GM19238 (cell line): ENCODE results near the gene ANO6.
"Not testable (repeated sequence)": the region's sequence is repeated elsewhere in the genome, so short reads cannot be mapped to it uniquely, and the experiment has no call there.

Experiments
- DNase-seq: peaks from one replicate; pipeline ENCODE4 v3.0.0; 2011; ENCODE audit warnings: low spot score; ENCODE audit not compliant: insufficient read length

The ANO6 gene

GRCh38 chr12:45215419-45216229, at the start of gene ANO6:
Gene ANO6 (plus strand): TSS chr12:45216095. CDS start chr12:45216322, 227 bp downstream.
- DNase-seq = peak; percentile 58

- no peak for DNase-seq
Observed at GRCh38 chr12:45168976-45169375, 46.9 kb upstream of the ANO6 start.

DNA sequence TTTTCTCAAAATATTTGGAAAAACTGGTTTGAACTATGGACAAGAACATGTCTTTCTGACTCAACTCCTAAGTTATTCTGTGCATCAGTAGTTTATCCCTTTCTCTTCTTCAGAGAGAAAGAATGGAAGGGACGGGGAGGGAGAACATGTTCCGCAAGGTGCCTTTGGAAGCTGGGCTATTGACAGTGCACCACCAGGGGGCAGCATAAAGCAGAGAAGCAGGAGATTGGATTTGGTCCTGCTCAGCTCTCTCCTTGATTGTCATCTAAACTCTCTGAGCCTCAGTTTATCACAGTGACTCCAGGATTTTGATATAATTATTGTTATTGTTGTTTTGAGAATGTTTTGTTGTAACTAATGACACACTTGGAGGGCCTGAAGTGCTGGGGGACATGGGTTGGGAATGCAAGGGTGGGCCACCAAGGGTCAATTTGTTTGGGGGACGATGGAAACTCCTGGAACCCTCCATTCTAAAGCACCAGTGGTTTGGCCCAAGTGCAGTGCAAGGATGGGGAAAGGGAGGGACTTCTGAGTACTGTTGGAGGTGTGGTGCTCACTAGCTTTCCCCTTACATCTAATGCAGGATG, 45.3 kb upstream of the ANO6 start:
- DNase-seq = peak; percentile 57

- DNase-seq = not testable (repeated sequence)
Observed at GRCh38 chr12:45173293-45173692, 42.6 kb upstream of the ANO6 start.

DNA sequence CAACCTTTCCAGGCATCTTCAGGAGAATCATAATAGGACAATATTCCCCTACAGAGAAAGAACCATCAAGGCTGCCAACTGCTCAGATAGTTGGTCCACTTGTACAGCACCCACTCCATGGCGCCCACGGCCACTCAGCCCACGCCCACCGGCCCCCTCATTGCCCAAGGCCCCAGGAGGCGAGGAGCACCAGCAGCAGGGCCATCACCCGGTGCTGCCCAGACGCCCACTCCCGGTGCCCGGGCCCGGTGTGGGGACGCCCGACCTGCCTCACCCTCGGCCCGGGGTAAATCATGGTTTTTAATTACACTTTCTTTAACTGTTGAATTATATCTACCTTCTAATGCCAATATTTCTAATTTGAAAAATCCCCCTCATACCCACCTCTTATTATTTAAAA, 41.3 kb upstream of the ANO6 start:
- no peak for DNase-seq

DNA sequence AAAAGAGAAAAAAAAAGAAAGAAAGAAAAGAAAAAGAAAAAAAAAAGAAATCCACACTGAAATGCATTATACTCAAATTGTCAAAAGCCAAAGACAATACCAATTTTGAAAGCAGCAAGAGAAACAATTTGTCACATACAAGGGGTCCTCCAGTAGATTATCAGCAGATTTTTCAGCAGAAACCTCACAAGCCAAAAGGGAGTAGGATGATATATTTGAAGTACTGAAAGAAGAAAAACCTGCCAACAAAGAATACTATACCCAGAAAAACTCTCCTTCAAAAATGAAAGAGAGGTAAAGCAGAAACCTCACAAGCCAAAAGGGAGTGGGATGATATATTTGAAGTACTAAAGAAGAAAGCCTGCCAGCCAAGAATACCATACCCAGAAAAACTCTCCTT, 37.1 kb upstream of the ANO6 start:
- DNase-seq = no peak

GRCh38 chr12:45182511-45182910, 33.4 kb upstream of the ANO6 start:
- DNase-seq = no peak

DNA sequence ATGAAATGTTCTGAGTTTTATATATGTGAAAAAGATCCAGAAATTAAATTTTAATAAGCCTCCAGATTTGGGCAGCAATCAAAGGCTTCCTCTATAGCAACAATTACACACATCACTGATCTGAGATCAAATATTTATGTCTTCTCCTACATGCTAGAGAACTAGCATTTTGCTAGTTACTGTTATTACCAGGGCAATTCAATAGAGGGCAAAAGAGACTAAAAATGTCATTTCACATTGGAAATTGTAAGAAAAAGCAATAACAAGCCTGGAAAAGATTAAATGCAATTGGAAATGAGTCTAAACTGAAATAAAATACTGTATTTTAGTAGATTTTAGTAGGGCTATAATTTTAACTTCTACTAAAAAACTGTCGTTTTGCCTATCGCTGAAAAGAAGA, 32.6 kb upstream of the ANO6 start:
- DNase-seq = no peak

- no peak for DNase-seq
Observed at GRCh38 chr12:45184147-45184963, 31.5 kb upstream of the ANO6 start.

- DNase-seq = no peak
Observed at GRCh38 chr12:45186762-45187161, 29.1 kb upstream of the ANO6 start.

DNA sequence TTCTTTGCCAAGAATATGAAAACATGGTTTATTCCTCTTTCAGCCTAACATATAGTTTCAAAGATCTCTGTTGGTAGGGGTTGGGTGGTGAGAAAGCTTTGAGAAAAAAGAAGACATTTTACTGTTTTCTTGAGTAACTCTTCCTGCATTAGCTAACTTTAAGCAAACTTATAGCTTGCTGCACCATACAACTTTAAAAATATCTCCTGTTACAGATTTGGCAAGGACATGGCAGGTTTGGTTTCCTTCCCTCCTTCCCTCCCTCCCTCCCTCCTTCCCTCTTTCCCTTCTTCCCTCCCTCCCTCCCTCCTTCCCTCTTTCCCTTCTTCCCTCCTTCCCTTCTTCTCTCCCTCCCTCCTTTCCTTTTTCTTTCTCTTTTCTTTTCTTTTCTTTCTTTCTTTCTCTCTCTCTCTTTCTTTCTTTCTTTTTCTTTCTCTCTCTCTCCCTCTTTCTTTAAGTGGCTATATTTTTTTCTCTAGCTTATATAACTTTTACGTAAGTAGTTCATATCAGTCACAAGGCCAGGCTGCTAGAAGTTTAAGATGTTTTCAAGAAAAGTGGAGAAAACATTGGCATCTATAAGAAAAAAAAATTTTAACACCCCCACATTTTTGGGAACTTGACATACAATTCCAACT, 26.0 kb upstream of the ANO6 start:
- DNase-seq = no peak

DNA sequence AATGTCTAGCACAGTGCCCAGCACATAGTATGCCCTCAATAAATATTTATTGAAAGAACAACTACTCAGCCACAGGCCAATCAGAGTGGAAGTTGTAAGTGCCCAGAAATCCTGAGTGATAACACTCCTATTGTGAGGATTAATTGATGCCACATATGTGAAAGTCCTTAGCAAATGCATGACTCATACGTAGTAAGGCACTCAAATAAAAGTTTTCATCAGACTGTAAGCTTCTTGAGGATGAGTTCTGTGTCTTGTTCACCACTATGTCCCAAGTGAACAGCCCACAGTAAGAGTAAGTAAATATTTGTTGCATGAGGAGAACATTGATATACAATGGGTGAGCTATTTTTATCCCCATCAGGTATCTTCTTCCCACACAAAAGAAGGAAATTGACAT, 24.7 kb upstream of the ANO6 start:
- no peak for DNase-seq

- DNase-seq = no peak
Observed at GRCh38 chr12:45192707-45193106, 23.2 kb upstream of the ANO6 start.

- DNase-seq = no peak
Observed at GRCh38 chr12:45200491-45201043, 15.3 kb upstream of the ANO6 start.

DNA sequence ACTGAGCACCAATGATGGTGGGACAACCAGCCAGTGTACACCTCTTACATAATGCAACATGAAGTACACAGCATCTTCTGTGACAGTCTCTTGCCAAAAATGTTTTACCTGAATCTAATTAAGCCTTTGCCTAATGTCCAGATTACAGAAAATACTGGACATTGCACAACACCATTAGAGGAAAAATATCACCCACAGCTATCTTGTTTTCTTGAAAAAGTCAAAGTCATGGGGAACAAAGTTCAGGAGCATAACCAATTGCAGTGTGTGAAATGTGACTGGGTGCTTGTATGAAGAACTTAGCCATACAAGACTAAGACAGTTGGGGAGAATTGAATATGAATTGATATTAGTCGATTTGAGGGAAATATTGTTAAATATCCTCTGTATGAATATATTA, 12.1 kb upstream of the ANO6 start:
- DNase-seq = no peak

DNA sequence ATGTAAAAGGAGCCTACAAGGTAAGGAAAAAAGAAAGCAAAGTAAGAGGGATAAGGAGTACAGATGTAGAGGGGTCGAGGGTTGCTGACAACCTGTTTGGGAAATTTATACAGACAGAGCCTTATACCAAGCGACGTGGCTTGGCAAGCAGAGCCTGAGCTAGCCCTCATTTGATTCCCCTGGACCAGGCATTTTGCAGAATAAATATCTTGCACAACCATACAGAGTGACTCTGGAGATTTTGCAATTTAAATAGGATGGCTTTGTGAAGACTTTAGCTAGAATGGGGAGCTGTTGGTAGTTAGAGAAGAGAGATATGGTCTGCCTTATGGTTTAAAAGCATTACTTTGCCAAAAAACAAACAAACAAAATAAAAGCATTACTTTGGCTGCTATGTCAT, 11.1 kb upstream of the ANO6 start:
- DNase-seq = no peak

DNA sequence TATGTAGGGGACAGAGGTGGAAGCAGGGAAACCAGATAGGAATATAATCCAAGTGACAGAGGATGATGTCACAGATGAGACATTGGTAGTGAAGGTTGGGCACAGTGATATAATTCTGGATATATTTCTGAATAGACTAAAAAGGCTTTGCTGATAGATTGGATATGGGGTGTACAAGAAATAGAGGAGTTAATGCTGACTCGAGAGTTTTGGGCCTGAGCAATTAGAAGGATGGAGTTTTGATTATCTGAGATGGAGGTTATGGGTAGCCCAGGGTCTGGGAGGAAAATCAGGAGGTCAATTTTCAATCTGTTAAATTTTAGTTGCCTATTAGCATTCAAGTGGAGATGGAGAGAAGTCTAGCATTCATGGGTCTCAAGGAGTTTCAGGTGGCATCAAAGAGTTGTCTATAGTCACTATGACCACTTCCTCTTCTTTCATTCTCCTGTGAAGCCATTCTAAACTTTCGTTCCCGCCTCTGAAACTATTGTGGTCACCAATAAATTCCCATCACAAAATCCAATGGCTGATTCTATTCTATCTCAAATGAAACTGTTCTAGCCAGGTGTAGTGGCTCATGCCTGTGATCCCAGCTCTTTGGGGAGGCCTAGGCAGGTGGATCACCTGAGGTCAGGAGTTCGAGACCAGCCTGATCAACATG, 10.6 kb upstream of the ANO6 start:
- no peak for DNase-seq

DNA sequence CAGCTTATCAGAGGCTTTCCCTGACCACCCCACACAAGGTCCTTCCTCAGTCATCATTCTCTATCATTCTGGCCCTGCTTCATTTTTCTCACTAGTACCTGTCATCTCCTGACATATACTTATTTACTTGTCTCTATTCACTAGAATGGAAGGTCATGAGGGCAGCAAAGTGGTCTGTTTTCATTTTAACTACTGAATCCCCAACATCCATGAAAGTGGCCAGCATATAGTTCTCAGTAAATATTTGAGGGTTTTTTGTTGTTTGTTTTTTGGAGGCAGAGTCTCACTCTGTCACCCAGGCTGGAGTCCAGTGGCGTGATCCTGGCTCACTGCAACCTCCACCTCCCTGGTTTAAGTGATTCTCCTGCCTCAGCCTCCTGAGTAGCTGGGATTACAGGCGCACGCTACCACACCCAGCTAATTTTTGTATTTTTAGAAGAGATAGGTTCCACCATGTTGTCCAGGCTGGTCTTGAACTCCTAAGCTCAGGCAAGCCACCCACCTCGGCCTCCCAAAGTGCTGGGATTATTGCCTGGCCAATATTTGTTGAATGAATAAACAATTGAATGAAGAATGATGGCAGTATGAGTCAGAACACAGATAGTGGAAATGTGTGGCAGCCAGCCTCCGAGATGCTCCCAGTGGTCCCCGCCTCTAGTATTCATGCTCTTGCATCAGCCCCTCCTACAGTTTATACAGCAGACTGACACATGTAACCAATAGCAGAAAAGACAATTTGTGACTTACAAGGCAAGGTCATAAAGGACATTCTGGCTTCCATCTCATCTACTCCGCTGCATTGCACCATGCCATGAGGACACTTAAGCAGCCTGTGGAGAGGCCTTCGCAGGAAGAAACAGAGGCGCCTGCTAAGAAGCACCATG, 7.0 kb upstream of the ANO6 start:
- DNase-seq = no peak

DNA sequence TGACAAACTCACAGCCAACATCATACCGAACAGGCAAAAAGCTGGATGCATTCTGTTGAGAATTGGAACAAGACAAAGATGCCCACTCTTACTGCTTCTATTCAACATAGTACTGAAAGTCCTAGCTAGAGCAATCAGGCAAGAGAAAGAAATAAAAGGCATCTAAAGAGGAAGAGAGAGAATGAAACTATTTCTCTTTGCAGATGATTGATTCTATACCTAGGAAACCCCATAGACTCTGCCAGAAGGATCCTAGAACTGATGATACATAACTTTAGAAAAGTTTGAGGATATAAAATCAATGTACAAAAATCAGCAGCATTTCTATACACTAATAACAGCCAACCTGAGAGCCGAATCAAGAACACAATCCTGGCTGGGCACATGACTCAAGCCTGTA, 6.1 kb upstream of the ANO6 start:
- DNase-seq = no peak

DNA sequence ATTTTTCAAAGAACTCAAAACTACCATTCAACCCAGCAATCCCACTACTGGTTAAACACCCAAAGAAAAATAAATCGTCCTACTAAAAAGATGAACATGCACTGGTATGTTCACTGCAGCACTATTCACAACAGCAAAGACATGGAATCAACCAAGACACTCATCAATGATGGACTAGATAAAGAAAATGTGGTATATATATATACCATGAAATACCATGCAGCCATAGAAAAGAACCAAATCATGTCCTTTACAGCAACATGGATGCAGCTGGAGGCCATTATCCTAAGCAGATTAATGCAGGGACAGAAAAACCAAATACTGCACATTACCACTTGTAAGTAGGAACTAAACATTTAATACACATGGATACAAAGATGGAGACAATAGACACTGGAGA, 3.8 kb upstream of the ANO6 start:
- no peak for DNase-seq
